Tibial artery (tissue), 4 donors: Measurements from ENCODE around the gene MRPL49.

Experiments
- DNase-seq, 2 donors: peaks; one replicate each; pipeline ENCODE4 v3.0.0-alpha.2; 2019
- H3K27ac ChIP-seq, 2 donors: fragments of 200-600 bp; sonication (generic) in 1 of 2; 1 replicate in 1 of 2; 2 replicates in 1 of 2; pipeline ENCODE4 v1.5.1; 2018 to 2019; ENCODE audit warnings: mild to moderate bottlenecking in 1 of 2
- H3K27me3 ChIP-seq, 2 donors: fragments of 200-600 bp; sonication (generic) in 1 of 2; one replicate each; pipeline versions ENCODE4 v1.5.1 to v1.6.0; 2016 to 2019
- H3K36me3 ChIP-seq, 3 donors: fragments of 200-600 bp; sonication (generic) in 2 of 3; one replicate each; pipeline ENCODE4 v1.5.1; 2016 to 2019; ENCODE audit warnings: mild to moderate bottlenecking in 2 of 3
- H3K4me1 ChIP-seq, 4 donors: fragments of 200-600 bp; sonication (generic) in 2 of 4; 1 replicate in 3 of 4; 2 replicates in 1 of 4; pipeline ENCODE4 v1.5.1; 2016 to 2019
- H3K4me3 ChIP-seq, 2 donors: fragments of 200-600 bp; sonication (generic) in 1 of 2; 1 replicate in 1 of 2; 2 replicates in 1 of 2; pipeline ENCODE4 v1.5.1; 2018 to 2019; ENCODE audit warnings: mild to moderate bottlenecking in 2 of 2
- H3K9me3 ChIP-seq, 3 donors: fragments of 200-600 bp; sonication (generic) in 1 of 3; one replicate each; pipeline ENCODE4 v1.5.1; 2016 to 2019
- CTCF ChIP-seq, 2 experiments: fragments of 200-600 bp in 1 of 2; fragments of 450-650 bp in 1 of 2; IDR thresholded peaks; one replicate each; pipeline ENCODE4 v1.5.1; 2017 to 2019; ENCODE audit warnings: antibody characterized with exemption in 2 of 2, mild to moderate bottlenecking in 1 of 2, moderate library complexity in 1 of 2
- intact Hi-C: fragments of 100-400 bp; cut with DNase I; formaldehyde crosslinking; loops from one replicate; pipeline ENCODE4 v1.15.0; 2023; ENCODE audit warnings: low total_unique reads

MRPL49 gene

GRCh38 chr11:65134240-65134951 is 12.3 kb downstream of the MRPL49 start, which contains the start of gene SYVN1:
SYVN1 (minus strand) TSS chr11:65134519; CDS start chr11:65133601, 918 bp downstream.
- intact Hi-C loops: no loop called here
- Histone ChIP-seq H3K4me1 (peaks cover 5 to 30% (median 28%) of the 10 kb centered on the region in 4 donors), H3K27me3 (no peaks in the 10 kb centered on the region), H3K36me3 (peaks cover 23 to 39% (median 35%) of the 10 kb centered on the region in 3 donors), H3K27ac (peak within 1 kb of the TSS; percentile 96), H3K4me3 (peak within 1 kb of the TSS; percentile 76 to 92), H3K9me3 (no peaks in the 10 kb centered on the region)
- peak; percentile 90 to 95 for DNase-seq
- no peak for TF ChIP-seq CTCF (IDR thresholded peaks at IDR 0.05)

- intact Hi-C loops: no loop called here
- TF ChIP-seq CTCF (IDR thresholded peaks at IDR 0.05): peak in 1 of 2 experiments; percentile 16
Observed at GRCh38 chr11:65134952-65135632, 13.0 kb downstream of the MRPL49 start.

GRCh38 chr11:65135633-65136145 is 13.6 kb downstream of the MRPL49 start:
- Histone ChIP-seq H3K9me3 (no peaks in the 10 kb centered on the region), H3K27me3 (no peaks in the 10 kb centered on the region), H3K4me1 (peaks cover 5 to 30% (median 28%) of the 10 kb centered on the region in 4 donors), H3K36me3 (peaks cover 10 to 26% (median 22%) of the 10 kb centered on the region in 3 donors), H3K4me3 (peak overlapping the region; percentile 76 to 92), H3K27ac (peak overlapping the region; percentile 96)
- intact Hi-C loops: no loop called here
- peak in 1 of 2 donors; percentile 37 for DNase-seq
- TF ChIP-seq CTCF (IDR thresholded peaks at IDR 0.05): no peak

More at GRCh38 chr11:65134952-65135632, 13.0 kb downstream of the MRPL49 start:
- DNase-seq: peak; percentile 89 to 96
- no peaks in the 10 kb centered on the region for H3K9me3 ChIP-seq
- peak overlapping the region; percentile 96 for H3K27ac ChIP-seq
- H3K27me3 ChIP-seq: no peaks in the 10 kb centered on the region
- peaks cover 5 to 30% (median 28%) of the 10 kb centered on the region in 4 donors for H3K4me1 ChIP-seq
- H3K4me3 ChIP-seq: peak overlapping the region; percentile 76 to 92
- peaks cover 16 to 32% (median 28%) of the 10 kb centered on the region in 3 donors for H3K36me3 ChIP-seq

DNA sequence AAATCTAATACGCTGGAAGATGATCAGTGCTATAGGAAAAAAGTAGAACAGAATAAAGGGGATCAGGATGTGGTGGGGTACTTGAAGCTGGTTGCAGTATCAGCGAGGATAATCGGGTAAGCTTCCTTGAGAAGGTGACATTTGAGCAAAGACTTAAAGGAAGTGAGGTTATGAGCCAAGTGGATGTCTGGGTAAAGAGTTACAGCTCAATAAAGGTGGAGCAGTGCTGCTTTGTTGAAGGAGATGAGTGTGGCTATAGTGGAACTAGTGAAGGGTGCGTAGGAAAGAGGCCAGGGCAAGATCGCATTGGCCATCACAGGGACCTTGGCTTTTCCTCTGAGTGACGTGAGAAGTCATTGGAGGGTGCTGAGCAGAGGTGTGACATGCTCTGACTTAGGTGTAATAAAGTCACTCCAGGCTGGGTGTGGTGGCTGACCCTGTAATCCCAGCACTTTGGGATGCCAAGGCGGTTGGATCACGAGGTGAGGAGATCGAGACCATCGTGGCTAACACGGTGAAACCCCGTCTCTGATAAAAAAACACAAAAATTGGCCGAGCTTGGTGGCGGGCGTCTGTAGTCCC is 14.5 kb downstream of the MRPL49 start:
- Histone ChIP-seq H3K9me3 (no peaks in the 10 kb centered on the region), H3K36me3 (peaks cover under 1 to 17% (median 13%) of the 10 kb centered on the region in 3 donors), H3K4me3 (no peak overlapping the region), H3K4me1 (peaks cover 5 to 30% (median 28%) of the 10 kb centered on the region in 4 donors), H3K27me3 (no peaks in the 10 kb centered on the region), H3K27ac (no peak overlapping the region)
- TF ChIP-seq CTCF (IDR thresholded peaks at IDR 0.05): no peak
- intact Hi-C loops: no loop called here
- peak in 1 of 2 donors; percentile 29 for DNase-seq

- H3K4me1 ChIP-seq: no peaks in the 10 kb centered on the region
- intact Hi-C loops: no loop called here
- no peak for TF ChIP-seq CTCF (IDR thresholded peaks at IDR 0.05)
Observed at GRCh38 chr11:65141896-65142494, 19.9 kb downstream of the MRPL49 start.

More at GRCh38 chr11:65141896-65142494, 19.9 kb downstream of the MRPL49 start:
- Histone ChIP-seq H3K9me3 (no peaks in the 10 kb centered on the region), H3K27ac (no peak overlapping the region), H3K4me3 (no peak overlapping the region), H3K27me3 (no peaks in the 10 kb centered on the region), H3K36me3 (no peaks in the 10 kb centered on the region)
- DNase-seq: peak in 1 of 2 donors; percentile 3
